GM12891 (cell line): Measurements from ENCODE around the gene TBC1D1.

ENCODE experiments used
- PAX5 ChIP-seq: IDR thresholded peaks from 2 replicates; pipeline ENCODE4 v1.6.1; 2011; ENCODE audit warnings: low read length, moderate library complexity, mild to moderate bottlenecking; ENCODE audit not compliant: insufficient read depth, severe bottlenecking
- POLR2A ChIP-seq: IDR thresholded peaks from 2 replicates; pipeline ENCODE4 v1.6.1; 2011; ENCODE audit warnings: low read depth, low read length, control low read depth
- POLR2AphosphoS5 ChIP-seq: IDR thresholded peaks from 2 replicates; pipeline ENCODE4 v1.6.1; 2011; ENCODE audit warnings: low read depth, low read length, control low read depth
- POU2F2 ChIP-seq: IDR thresholded peaks from 2 replicates; pipeline ENCODE4 v1.6.1; 2011; ENCODE audit warnings: low read depth, mild to moderate bottlenecking, control low read depth, low read length, moderate library complexity
- SPI1 ChIP-seq: IDR thresholded peaks from 2 replicates; pipeline ENCODE4 v1.6.1; 2011; ENCODE audit warnings: low read depth, low read length, control low read depth
- TAF1 ChIP-seq: IDR thresholded peaks from 2 replicates; pipeline ENCODE4 v1.6.1; 2011; ENCODE audit warnings: low read depth, low read length, control low read depth

DNA sequence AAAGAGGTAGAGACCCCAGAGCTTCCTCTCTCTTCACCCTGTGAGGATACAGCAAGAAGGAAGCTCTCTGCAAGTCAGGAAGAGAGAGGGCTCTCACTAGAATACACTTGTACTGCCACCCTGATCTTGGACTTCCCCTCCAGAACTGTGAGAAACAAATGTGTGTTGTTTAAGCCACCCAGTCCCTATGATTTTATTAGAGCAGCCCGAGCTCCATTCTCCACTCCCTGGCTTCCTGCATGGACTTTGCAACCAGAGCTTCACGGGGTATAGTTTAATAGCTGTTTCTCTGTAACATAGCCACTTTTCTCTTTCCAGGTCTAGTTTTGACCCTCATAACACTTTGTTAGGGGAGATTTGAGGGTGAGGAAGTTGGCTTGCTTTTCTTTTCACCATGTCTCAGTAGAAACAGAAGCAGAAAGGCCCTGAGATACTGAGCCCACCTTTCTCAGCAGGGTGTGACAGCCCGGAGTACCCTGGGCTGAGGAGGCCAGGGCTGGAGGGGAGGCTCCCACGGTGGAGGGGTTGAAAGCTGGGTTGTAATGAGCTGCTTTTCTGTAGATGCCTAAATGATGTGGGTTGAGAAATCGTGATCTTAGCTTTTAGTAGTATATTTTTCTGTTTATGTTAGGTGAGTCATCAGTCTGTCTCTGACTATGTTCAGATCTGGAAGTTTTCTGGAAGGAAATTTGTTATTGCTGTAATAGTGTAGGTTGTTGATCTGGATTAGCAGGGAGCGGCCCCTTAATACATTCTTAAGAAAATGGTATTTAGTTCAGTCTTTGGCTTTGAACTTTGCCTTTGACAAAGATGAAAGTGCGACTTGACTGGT, 187.9 kb downstream of the TBC1D1 start:
- no peak for TF ChIP-seq SPI1
- TF ChIP-seq POLR2AphosphoS5, result 0 out of 2 replicates have a peak, but pooled peaks have one; percentile 33
- TF ChIP-seq POLR2A, result no peak; the same call in 1 of the 2 replicates
- TF ChIP-seq POU2F2, result no peak
- TF ChIP-seq TAF1, result peak; percentile 17; the same call in 1 of the 2 replicates
- no peak for TF ChIP-seq PAX5
